Measurements from ENCODE around the gene DEFB126. TPM values are rescaled to one million over a fixed set of nuclear protein-coding genes. Genes with fewer than 3 reads are reported as not detected.

The DEFB126 gene
- total RNA-seq, 1 experiment from 2014 or later: not detected

DNA sequence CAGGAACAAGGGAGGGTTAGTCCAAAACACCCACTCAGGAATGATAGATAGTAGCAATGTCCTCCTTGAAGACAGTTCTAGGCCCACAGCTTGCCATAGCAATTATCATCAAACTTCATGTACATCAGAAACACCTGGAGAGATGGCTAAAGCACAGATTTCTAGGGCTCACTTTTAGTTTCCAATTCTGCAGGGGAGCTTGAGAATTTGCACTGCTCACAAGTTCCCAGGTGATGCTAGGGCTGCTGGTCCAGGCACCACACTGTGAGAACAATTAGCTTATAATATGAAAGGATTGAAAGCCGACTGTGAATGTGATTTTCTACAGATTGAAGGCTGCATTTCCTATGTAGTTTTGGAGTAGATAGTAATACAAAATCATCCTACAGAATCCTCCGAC, 3.5 kb downstream of the DEFB126 start:
- peaks cover 49% of the 10 kb centered on the region for H3K27me3 ChIP-seq (ENCODE audit: control insufficient read depth, insufficient read depth, low read length)
- intact Hi-C loops (cut with micrococcal nuclease; ENCODE audit: unreplicated experiment): no loop called here
- ChIA-PET CTCF (no interaction called here), POLR2A (no interaction called here)
- H3K36me3 ChIP-seq (ENCODE audit: control insufficient read depth, insufficient read depth, low read length): no peaks in the 10 kb centered on the region; the same call in 1 of the 2 replicates
- no peak for TF ChIP-seq SIN3A (IDR thresholded peaks at IDR 0.05; ENCODE audit: borderline replicate concordance, insufficient read depth, low read depth, low read length)
- ATAC-seq (no peak), DNase-seq (ENCODE audit: low read depth, low spot score) (no peak)
- no peak overlapping the region for H3K4me3 ChIP-seq (ENCODE audit: low read depth in 2 of 2, low read length in 2 of 2)
- in situ Hi-C loops (cut with HindIII; ENCODE audit: low pct_unique_long_range_greater_than_20kb, low sequenced_read_pairs): no loop called here
- no peaks in the 10 kb centered on the region for H3K9me3 ChIP-seq (ENCODE audit: control insufficient read depth, insufficient read depth, low read depth, low read length)
- BruUV-seq (replicated peaks): no TSS peak
- H3K4me1 ChIP-seq (ENCODE audit: control insufficient read depth, insufficient read depth, low read length): no peaks in the 10 kb centered on the region
- H3K27ac ChIP-seq (ENCODE audit: low read length): no peak overlapping the region

DNA sequence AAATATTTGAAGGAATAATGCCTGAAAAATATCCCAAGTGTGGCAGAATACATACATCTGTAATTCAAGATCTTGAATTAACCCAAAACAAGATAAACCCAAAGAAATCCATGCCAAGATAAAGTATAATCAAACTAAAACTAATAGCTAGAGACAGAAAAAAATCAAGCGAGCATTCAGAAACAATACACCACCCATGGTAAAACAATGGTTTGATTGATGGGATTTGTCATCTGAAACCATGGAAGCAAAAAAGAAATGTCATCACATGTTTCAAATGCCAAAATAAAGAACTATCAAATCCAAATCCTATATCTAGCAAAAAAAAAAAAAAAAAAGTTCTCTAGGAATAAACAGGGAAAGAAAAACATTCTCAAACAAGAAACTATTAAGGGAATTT, 9.7 kb downstream of the DEFB126 start:
- no TSS peak for BruUV-seq (replicated peaks)
- ChIA-PET POLR2A (no interaction called here), CTCF (no interaction called here)
- H3K4me3 ChIP-seq (ENCODE audit: low read depth in 2 of 2, low read length in 2 of 2): no peak overlapping the region
- intact Hi-C loops (cut with micrococcal nuclease; ENCODE audit: unreplicated experiment): no loop called here
- TF ChIP-seq TCF7L2 (IDR thresholded peaks at IDR 0.05; ENCODE audit: low read depth, low read length): no peak
- no peak for TF ChIP-seq SIN3A (IDR thresholded peaks at IDR 0.05; ENCODE audit: borderline replicate concordance, insufficient read depth, low read depth, low read length)
- TF ChIP-seq POLR2AphosphoS5 (IDR thresholded peaks at IDR 0.05; ENCODE audit: low read depth, low read length): no peak
- TF ChIP-seq, protein P1, sequence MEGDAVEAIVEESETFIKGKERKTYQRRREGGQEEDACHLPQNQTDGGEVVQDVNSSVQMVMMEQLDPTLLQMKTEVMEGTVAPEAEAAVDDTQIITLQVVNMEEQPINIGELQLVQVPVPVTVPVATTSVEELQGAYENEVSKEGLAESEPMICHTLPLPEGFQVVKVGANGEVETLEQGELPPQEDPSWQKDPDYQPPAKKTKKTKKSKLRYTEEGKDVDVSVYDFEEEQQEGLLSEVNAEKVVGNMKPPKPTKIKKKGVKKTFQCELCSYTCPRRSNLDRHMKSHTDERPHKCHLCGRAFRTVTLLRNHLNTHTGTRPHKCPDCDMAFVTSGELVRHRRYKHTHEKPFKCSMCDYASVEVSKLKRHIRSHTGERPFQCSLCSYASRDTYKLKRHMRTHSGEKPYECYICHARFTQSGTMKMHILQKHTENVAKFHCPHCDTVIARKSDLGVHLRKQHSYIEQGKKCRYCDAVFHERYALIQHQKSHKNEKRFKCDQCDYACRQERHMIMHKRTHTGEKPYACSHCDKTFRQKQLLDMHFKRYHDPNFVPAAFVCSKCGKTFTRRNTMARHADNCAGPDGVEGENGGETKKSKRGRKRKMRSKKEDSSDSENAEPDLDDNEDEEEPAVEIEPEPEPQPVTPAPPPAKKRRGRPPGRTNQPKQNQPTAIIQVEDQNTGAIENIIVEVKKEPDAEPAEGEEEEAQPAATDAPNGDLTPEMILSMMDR (IDR thresholded peaks at IDR 0.05): no peak
- no peak overlapping the region for H3K27ac ChIP-seq (ENCODE audit: low read length)
- no peaks in the 10 kb centered on the region for H3K9me3 ChIP-seq (ENCODE audit: control insufficient read depth, insufficient read depth, low read depth, low read length)
- DNase-seq (ENCODE audit: low read depth, low spot score): no peak
- in situ Hi-C loops (cut with HindIII; ENCODE audit: low pct_unique_long_range_greater_than_20kb, low sequenced_read_pairs): no loop called here
- ATAC-seq: no peak
- peaks cover 24% of the 10 kb centered on the region for H3K27me3 ChIP-seq (ENCODE audit: control insufficient read depth, insufficient read depth, low read length)
- no peaks in the 10 kb centered on the region for H3K4me1 ChIP-seq (ENCODE audit: control insufficient read depth, insufficient read depth, low read length)
- no peaks in the 10 kb centered on the region for H3K36me3 ChIP-seq (ENCODE audit: control insufficient read depth, insufficient read depth, low read length)

DNA sequence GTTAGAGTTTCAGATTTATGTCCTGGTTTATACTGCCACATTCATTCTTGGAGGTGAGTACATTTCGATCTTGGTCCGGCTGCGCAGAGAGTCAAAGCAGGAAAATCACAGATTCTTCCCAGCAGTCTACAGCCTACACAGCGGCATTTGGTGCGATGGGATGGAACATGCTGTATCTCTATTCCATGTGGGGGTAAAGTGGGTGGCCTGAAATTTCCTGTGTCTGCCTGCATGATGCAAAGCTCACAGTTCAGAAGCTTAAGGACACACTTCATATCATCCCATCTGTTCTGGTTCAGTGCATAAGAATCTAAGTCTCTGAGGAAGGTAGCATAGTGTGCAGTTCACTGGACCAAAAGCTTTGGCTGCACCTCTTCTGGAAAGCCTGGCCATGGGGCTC, 14.8 kb downstream of the DEFB126 start, which contains the start of gene DEFB127:
Gene DEFB127, plus strand, starts transcription at position 301 of the 400 bp plus-strand sequence. Its CDS starts 91 bp downstream, at position 392.
- Histone ChIP-seq H3K4me3 (ENCODE audit: low read depth in 2 of 2, low read length in 2 of 2) (no peak within 1 kb of the TSS), H3K27ac (ENCODE audit: low read length) (no peak within 1 kb of the TSS), H3K27me3 (ENCODE audit: control insufficient read depth, insufficient read depth, low read length) (peaks cover 21% of the 10 kb centered on the region), H3K4me1 (ENCODE audit: control insufficient read depth, insufficient read depth, low read length) (no peaks in the 10 kb centered on the region), H3K9me3 (ENCODE audit: control insufficient read depth, insufficient read depth, low read depth, low read length) (no peaks in the 10 kb centered on the region), H3K36me3 (ENCODE audit: control insufficient read depth, insufficient read depth, low read length) (no peaks in the 10 kb centered on the region)
- POLR2A ChIA-PET: interaction anchor here (0.7 kb wide), 1 partner anchor 169 kb away, joined by 3 read pairs; no protein-coding TSS in a partner anchor
- in situ Hi-C loops (cut with HindIII; ENCODE audit: low pct_unique_long_range_greater_than_20kb, low sequenced_read_pairs): no loop called here
- ATAC-seq (no peak), DNase-seq (ENCODE audit: low read depth, low spot score) (no peak)
- BruUV-seq (replicated peaks): no TSS peak
- CTCF ChIA-PET: no interaction called here
- intact Hi-C loops (cut with micrococcal nuclease; ENCODE audit: unreplicated experiment): no loop called here
- no peak for TF ChIP-seq SIN3A (IDR thresholded peaks at IDR 0.05; ENCODE audit: borderline replicate concordance, insufficient read depth, low read depth, low read length)
- TF ChIP-seq, protein P2, sequence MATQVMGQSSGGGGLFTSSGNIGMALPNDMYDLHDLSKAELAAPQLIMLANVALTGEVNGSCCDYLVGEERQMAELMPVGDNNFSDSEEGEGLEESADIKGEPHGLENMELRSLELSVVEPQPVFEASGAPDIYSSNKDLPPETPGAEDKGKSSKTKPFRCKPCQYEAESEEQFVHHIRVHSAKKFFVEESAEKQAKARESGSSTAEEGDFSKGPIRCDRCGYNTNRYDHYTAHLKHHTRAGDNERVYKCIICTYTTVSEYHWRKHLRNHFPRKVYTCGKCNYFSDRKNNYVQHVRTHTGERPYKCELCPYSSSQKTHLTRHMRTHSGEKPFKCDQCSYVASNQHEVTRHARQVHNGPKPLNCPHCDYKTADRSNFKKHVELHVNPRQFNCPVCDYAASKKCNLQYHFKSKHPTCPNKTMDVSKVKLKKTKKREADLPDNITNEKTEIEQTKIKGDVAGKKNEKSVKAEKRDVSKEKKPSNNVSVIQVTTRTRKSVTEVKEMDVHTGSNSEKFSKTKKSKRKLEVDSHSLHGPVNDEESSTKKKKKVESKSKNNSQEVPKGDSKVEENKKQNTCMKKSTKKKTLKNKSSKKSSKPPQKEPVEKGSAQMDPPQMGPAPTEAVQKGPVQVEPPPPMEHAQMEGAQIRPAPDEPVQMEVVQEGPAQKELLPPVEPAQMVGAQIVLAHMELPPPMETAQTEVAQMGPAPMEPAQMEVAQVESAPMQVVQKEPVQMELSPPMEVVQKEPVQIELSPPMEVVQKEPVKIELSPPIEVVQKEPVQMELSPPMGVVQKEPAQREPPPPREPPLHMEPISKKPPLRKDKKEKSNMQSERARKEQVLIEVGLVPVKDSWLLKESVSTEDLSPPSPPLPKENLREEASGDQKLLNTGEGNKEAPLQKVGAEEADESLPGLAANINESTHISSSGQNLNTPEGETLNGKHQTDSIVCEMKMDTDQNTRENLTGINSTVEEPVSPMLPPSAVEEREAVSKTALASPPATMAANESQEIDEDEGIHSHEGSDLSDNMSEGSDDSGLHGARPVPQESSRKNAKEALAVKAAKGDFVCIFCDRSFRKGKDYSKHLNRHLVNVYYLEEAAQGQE (IDR thresholded peaks at IDR 0.05; ENCODE audit: insufficient read depth in 1 of 2, low read depth in 2 of 2, low read length in 1 of 2): no peak
- no peak for TF ChIP-seq POLR2AphosphoS5 (IDR thresholded peaks at IDR 0.05; ENCODE audit: low read depth, low read length)
- TF ChIP-seq TCF7L2 (IDR thresholded peaks at IDR 0.05; ENCODE audit: low read depth, low read length): no peak
- TF ChIP-seq, protein P1 (IDR thresholded peaks at IDR 0.05): no peak

All from Panc1 (cell line).